ENCODE results near the gene AMER2.

AMER2 gene

DNA sequence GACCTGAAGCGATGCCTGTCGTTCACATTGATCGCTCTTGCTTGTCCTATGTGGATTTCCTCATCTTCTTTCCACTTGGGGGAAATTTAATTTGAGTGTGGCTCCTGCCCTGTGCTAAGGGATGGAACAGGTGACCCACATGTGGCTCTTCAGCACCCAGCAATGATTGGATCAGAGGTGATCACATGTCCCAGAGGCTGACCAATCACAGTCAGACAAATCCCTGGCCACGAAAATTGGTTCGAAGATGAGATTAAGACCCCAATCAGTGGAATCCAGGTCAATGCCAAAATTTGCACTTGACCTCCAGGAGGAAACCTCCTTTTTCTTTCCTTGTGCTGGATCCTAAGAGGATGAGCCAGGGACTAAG lies 23.7 kb downstream of the AMER2 start:
- DNase-seq, result no peak

DNA sequence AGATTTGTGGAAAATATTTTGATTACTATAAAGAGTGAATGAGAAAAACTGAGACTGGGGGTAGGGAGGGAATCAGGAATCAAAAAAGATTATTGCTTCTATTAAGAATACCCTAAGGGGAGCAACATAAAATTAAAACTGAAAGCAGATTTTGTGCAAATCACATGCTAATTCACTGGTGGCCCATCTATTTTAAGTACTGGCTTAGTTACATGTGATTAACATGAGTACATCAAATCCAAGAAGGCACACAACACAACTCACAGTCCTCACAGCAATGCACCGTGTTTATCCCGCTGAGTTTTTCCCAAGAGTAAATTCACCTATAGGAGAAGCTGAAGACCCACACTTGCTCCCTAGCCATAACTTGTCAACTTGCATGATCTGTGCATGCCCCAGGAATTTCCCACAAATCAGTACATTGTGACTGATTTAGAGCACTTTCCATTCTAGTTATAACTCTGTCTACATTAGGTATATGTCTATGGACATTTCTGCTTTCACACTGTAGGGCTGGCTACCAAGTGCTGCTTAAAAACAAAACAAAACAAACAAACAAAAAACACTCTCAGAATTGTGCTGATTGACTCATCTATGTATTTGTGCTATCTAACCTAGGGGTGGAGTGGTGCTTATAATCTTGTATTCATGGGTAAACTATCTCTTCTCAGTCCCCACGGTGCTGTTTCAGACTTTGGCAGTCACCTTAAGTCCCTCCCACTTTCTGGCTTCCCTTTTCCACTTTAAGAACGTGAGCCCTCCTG lies 24.3 kb downstream of the AMER2 start:
- DNase-seq, result no peak

GRCh38 chr13:25143706-25144105 lies 28.4 kb downstream of the AMER2 start:
- DNase-seq, result no peak

DNA sequence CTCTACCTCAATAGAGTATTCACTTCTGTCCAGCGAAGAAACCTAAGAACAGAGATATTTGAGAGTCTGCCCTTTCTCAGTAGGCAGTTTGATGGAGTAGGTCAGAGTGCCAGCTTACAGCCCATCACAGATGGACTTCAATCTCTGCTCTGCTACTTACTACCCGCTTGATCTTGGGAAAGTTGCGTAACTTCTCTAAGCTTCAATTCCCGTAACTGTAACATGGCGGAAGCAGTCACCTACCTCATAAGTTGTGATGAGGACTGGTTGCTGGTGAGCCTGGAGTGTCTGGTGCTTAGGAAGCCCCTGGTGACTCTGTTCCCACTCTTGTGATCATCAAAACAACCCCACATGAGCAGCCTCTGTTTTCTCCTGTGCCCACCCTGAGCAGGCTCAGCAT lies 31.0 kb downstream of the AMER2 start:
- no peak for DNase-seq

GRCh38 chr13:25137788-25138115 lies 34.3 kb downstream of the AMER2 start:
- DNase-seq, result no peak

- DNase-seq, result no peak
Measured at GRCh38 chr13:25136880-25137787, 35.0 kb downstream of the AMER2 start.

DNA sequence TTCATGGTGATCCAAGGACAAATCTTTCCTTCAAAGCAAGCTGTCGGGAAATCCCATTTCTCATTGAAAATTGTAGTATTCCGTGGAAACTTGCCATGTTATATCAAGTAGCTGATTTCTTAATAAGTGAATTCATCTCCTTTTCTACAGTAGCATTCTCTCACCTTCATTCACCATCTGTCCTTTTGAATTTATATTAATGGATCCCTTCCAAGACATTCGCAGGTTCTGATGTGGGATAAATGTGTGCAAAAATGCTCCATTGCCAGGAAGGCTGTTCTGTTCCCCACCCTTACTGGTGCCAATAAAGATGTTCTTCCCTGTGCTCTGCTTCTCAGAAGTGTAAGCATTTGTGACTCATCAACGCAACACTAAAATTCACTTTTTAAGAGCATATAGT lies 36.2 kb downstream of the AMER2 start:
- no peak for DNase-seq

- DNase-seq, result no peak
Measured at GRCh38 chr13:25132751-25133390, 39.2 kb downstream of the AMER2 start.

DNA sequence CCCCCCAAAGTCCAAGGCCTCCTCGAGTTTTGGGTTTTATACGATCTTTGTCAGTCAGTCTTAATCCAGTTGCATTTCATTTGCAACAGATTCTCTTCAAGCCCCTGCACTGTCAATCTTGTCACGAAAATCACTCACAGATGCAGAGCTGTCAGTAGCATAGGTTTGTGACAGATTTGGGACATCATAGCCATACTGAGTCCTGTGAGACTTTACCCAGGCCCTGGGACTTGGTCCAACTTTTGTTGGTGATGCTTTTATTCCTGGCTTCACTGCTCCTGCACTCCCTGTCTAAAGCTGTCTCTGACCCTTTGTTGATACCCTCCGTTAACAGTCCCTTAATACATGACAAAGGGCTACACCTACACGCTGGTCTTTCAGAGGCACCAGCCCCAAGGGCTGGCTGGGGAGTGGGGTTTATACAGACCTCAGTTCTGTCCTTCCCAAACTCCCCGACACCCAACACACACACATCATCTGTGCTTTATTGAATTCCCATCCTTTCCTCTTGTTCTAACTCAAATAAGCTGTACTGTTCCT lies 40.1 kb downstream of the AMER2 start:
- no peak for DNase-seq

DNA sequence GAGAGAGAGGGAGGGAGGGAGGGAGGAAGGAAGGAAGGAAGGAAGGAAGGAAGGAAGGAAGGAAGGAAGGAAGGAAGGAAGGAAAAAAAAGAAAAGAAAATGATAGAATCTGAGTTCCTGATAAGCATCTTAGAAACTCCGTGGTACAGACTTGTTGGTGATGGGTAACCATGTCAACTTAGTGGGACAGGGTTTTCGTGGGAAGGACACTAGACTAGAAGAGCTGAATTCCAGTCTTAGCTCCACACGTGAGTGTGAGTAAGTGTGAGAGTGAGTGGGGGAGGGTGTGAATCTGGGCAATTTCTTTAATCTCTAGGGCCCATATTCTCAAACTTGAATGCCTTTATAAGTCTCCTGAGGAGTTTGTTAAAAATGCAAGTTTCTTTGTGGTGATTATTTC lies 41.1 kb downstream of the AMER2 start:
- DNase-seq, result no peak

- no peak for DNase-seq
Measured at GRCh38 chr13:25118378-25118905, 53.6 kb downstream of the AMER2 start.

DNA sequence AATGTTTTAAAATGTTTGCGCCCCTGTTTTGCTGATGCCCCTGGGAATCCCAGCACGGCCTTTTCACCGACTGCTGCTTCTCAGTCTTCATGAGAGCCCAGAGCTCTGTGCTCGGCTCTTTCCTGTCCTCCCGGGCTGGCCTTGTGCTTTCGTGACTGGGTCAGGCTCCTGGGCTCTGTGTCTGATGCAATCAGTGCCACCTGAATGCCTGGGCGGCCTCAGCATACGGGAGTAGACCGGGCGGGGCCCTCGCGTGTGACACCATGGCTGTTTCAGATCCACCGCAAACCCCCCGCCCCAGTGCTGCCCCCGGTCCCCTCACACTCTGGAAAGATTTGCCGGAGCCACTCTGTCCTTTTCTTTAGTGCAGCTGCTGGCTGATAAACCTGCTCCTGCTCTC lies 54.8 kb downstream of the AMER2 start:
- DNase-seq, result no peak

DNA sequence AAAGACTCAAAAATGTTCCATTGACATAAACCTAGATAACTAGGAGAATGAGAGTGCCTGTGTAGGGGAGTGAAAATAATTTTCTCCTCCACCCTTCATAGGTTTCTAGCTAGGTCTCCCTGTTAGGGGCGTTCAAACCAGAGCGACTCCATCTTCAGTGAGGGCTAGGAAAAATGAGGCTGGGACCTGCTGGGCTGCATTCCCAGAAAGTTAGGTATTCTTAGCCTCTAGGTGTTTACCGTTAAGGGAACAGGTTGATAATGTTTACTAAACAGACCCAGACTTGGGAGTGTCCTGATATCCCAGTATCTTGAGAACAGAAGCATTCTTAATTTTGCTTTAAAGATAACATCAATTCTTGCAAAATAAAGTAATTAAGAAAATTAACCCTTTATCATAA lies 56.0 kb downstream of the AMER2 start:
- DNase-seq, result no peak

- DNase-seq, result peak; percentile 55
Measured at GRCh38 chr13:25114220-25114619, 57.9 kb downstream of the AMER2 start.

DNA sequence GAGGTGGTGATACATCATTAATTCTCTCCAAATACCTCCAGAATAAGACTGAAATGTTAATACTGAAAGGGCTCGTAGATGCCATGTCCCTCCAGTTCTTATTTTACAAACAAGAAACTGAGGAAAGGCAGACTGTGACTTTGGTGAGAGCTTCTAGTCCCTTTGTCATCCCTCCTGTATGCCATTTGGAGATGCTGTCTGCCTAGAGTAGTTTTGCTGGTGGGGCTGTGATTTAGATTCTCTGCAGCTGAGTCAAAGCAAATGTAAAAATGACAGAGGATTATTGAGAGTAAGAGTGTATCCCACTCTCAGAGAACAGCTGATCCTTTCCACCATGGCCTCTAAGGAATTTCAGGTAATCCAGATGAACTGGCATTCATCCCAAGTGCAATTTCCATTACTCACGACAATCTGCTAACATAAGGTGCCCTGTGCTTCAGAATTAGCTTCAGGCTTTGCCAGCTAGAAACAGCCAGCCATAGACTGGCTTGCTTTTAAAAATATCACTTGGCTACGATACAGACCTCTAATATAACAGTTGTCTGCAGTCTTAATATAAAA lies 59.3 kb downstream of the AMER2 start:
- no peak for DNase-seq
